Endodermal cell (in vitro differentiated cells): ENCODE measurements around the gene RNLS. TPM values are rescaled to one million over a fixed set of nuclear protein-coding genes. Genes with fewer than 3 reads are reported as not detected.
A peak's percentile ranks its signal among the peaks of the same experiment; 100 is the strongest.

ENCODE experiments used
- DNase-seq: peaks from one replicate; pipeline ENCODE4 v3.0.0-alpha.2; 2017
- H3K27ac ChIP-seq: 2 replicates; pipeline ENCODE4 v1.5.1; 2013; ENCODE audit warnings: mild to moderate bottlenecking, low read depth, low read length, moderate library complexity
- H3K27me3 ChIP-seq: 2 replicates; pipeline ENCODE4 v1.6.1; 2013; ENCODE audit warnings: mild to moderate bottlenecking, low read length, moderate library complexity; ENCODE audit not compliant: insufficient read depth, control insufficient read depth, poor library complexity, severe bottlenecking
- H3K36me3 ChIP-seq: 2 replicates; pipeline ENCODE4 v1.7.0; 2013; ENCODE audit warnings: mild to moderate bottlenecking, low read length, moderate library complexity; ENCODE audit not compliant: control insufficient read depth, insufficient read depth
- H3K4me1 ChIP-seq: one replicate; pipeline ENCODE4 v1.7.0; 2013; ENCODE audit warnings: low read length; ENCODE audit not compliant: control insufficient read depth, insufficient read depth
- H3K4me3 ChIP-seq: 2 replicates; pipeline ENCODE4 v1.5.1; 2013; ENCODE audit warnings: mild to moderate bottlenecking, low read length, moderate library complexity
- H3K9ac ChIP-seq: 2 replicates; pipeline ENCODE4 v1.6.1; 2013; ENCODE audit warnings: mild to moderate bottlenecking, low read length, moderate library complexity; ENCODE audit not compliant: poor library complexity, severe bottlenecking; ENCODE audit errors: extremely low read depth
- H3K9me3 ChIP-seq: 2 replicates; pipeline ENCODE4 v1.6.1; 2013; ENCODE audit warnings: mild to moderate bottlenecking, low read length, moderate library complexity; ENCODE audit not compliant: control insufficient read depth
- H3K27ac Mint-ChIP-seq: 2 replicates; pipeline ENCODE4 v1.8.0; 2020; ENCODE audit warnings: mixed read lengths
- H3K27me3 Mint-ChIP-seq: 2 replicates; pipeline ENCODE4 v1.8.0; 2021; ENCODE audit warnings: mild to moderate bottlenecking, mixed read lengths; ENCODE audit not compliant: insufficient read depth
- H3K36me3 Mint-ChIP-seq: 2 replicates; pipeline ENCODE4 v1.8.0; 2020; ENCODE audit warnings: low read depth, mixed read lengths
- H3K4me1 Mint-ChIP-seq: 2 replicates; pipeline ENCODE4 v1.8.0; 2020; ENCODE audit warnings: mixed read lengths
- H3K4me3 Mint-ChIP-seq: 2 replicates; pipeline ENCODE4 v1.8.0; 2020; ENCODE audit warnings: mild to moderate bottlenecking, moderate library complexity, mixed read lengths
- H3K9me3 Mint-ChIP-seq: 2 replicates; pipeline ENCODE4 v1.8.0; 2020; ENCODE audit warnings: mild to moderate bottlenecking, mixed read lengths
- WGBS, 2 experiments: methylation state at CpG; one replicate each; pipeline versions ENCODE4 v1.1.5 to v1.1.7; 2013; ENCODE audit warnings: missing lambda C conversion rate in 2 of 2, mixed read lengths in 1 of 2; ENCODE audit not compliant: insufficient coverage in 1 of 2, insufficient read length in 1 of 2; 5-methylcytosine and 5-hydroxymethylcytosine counted together
- total RNA-seq, 2 donors: library from RNA; stranded (reverse); fragmentation: NEBNext Ultra II Directional in 1 of 2; extraction: Animal tissue kit (Norgen Biotek cat#: 25700) in 1 of 2; gene quantifications; 2 replicates in 1 of 2; 3 replicates in 1 of 2; pipeline ENCODE4 v1.2.1, GENCODE V29; 2021
- TF ChIP-seq, protein P1 (sequence below): fragments of 200-600 bp; sonication (generic); conservative IDR thresholded peaks from 2 replicates; pipeline ENCODE4 v1.5.0; 2021; ENCODE audit warnings: antibody characterized with exemption, mild to moderate bottlenecking

The RNLS gene
- total RNA-seq, 2 donors from 2014 or later = 10.1 to 12.3 TPM

- Histone ChIP-seq H3K9me3 (no peaks in the 10 kb centered on the region), H3K27ac (no peak overlapping the region), H3K9ac (no peak overlapping the region), H3K4me3 (no peak overlapping the region), H3K4me1 (no peaks in the 10 kb centered on the region), H3K27me3 (no peaks in the 10 kb centered on the region), H3K36me3 (no peaks in the 10 kb centered on the region)
- Mint-ChIP-seq H3K9me3 (no peaks in the 10 kb centered on the region), H3K4me3 (no peak overlapping the region), H3K4me1 (peaks cover 5% of the 10 kb centered on the region), H3K27ac (no peak overlapping the region), H3K27me3 (peaks cover 4% of the 10 kb centered on the region), H3K36me3 (no peaks in the 10 kb centered on the region)
- peak; percentile 42 for DNase-seq
- WGBS, 2 experiments = 71 to 96% methylated on average over 1 of the region's 1 CpG
- TF ChIP-seq, protein P1, sequence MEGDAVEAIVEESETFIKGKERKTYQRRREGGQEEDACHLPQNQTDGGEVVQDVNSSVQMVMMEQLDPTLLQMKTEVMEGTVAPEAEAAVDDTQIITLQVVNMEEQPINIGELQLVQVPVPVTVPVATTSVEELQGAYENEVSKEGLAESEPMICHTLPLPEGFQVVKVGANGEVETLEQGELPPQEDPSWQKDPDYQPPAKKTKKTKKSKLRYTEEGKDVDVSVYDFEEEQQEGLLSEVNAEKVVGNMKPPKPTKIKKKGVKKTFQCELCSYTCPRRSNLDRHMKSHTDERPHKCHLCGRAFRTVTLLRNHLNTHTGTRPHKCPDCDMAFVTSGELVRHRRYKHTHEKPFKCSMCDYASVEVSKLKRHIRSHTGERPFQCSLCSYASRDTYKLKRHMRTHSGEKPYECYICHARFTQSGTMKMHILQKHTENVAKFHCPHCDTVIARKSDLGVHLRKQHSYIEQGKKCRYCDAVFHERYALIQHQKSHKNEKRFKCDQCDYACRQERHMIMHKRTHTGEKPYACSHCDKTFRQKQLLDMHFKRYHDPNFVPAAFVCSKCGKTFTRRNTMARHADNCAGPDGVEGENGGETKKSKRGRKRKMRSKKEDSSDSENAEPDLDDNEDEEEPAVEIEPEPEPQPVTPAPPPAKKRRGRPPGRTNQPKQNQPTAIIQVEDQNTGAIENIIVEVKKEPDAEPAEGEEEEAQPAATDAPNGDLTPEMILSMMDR = no peak
These were observed 164.2 kb downstream of the RNLS start for GRCh38 chr10:88418871-88419270.

GRCh38 chr10:88417387-88418030 is 165.6 kb downstream of the RNLS start:
- Histone ChIP-seq H3K36me3 (no peaks in the 10 kb centered on the region), H3K9ac (no peak overlapping the region), H3K27me3 (no peaks in the 10 kb centered on the region), H3K9me3 (no peaks in the 10 kb centered on the region), H3K4me3 (no peak overlapping the region), H3K4me1 (no peaks in the 10 kb centered on the region), H3K27ac (no peak overlapping the region)
- H3K4me3 Mint-ChIP-seq = no peak overlapping the region
- H3K36me3 Mint-ChIP-seq = no peaks in the 10 kb centered on the region
- H3K9me3 Mint-ChIP-seq = no peaks in the 10 kb centered on the region
- WGBS, 2 experiments = 80 to 92% methylated on average over 2 to 3 of the region's 3 CpGs
- DNase-seq = no peak
- peaks cover 1% of the 10 kb centered on the region for H3K27me3 Mint-ChIP-seq
- H3K27ac Mint-ChIP-seq = no peak overlapping the region
- peaks cover 5% of the 10 kb centered on the region for H3K4me1 Mint-ChIP-seq
- TF ChIP-seq, protein P1 = no peak

DNA sequence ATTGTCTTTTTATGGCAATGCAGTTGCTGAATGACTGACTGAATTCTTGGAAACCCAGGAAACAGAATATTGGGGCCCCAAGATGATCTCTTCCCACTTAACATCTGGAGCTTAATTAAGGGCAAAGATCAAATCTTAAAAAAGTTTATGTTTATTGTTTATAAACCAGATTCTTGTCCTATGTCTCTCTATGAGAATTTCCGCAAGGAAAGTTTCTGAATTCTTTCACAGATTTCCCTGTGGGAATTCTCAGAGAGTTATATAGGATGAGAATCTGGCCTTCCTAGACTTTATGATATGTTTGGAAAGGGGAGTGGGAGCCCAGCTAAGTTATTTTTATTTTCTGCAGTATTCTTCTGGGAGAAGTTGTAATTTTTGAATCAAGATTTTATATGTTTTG is 166.3 kb downstream of the RNLS start:
- Histone ChIP-seq H3K4me1 (no peaks in the 10 kb centered on the region), H3K36me3 (no peaks in the 10 kb centered on the region), H3K9me3 (no peaks in the 10 kb centered on the region), H3K9ac (no peak overlapping the region), H3K27ac (no peak overlapping the region), H3K27me3 (no peaks in the 10 kb centered on the region), H3K4me3 (no peak overlapping the region)
- no peaks in the 10 kb centered on the region for H3K9me3 Mint-ChIP-seq
- DNase-seq = no peak
- H3K27ac Mint-ChIP-seq = no peak overlapping the region
- H3K36me3 Mint-ChIP-seq = no peaks in the 10 kb centered on the region
- H3K4me3 Mint-ChIP-seq = no peak overlapping the region
- TF ChIP-seq, protein P1 = no peak
- WGBS, 2 experiments = 85 to 100% methylated on average over 1 of the region's 1 CpG
- peaks cover 1% of the 10 kb centered on the region for H3K27me3 Mint-ChIP-seq
- peaks cover 5% of the 10 kb centered on the region for H3K4me1 Mint-ChIP-seq
